IPS DF 4.7 (cell line): ENCODE measurements around the gene BARX1.

Experiments
- DNase-seq: peaks from one replicate; pipeline ENCODE4 v3.0.0-alpha.2; 2013; ENCODE audit warnings: low spot score; ENCODE audit errors: extremely low read depth

Gene BARX1

DNA sequence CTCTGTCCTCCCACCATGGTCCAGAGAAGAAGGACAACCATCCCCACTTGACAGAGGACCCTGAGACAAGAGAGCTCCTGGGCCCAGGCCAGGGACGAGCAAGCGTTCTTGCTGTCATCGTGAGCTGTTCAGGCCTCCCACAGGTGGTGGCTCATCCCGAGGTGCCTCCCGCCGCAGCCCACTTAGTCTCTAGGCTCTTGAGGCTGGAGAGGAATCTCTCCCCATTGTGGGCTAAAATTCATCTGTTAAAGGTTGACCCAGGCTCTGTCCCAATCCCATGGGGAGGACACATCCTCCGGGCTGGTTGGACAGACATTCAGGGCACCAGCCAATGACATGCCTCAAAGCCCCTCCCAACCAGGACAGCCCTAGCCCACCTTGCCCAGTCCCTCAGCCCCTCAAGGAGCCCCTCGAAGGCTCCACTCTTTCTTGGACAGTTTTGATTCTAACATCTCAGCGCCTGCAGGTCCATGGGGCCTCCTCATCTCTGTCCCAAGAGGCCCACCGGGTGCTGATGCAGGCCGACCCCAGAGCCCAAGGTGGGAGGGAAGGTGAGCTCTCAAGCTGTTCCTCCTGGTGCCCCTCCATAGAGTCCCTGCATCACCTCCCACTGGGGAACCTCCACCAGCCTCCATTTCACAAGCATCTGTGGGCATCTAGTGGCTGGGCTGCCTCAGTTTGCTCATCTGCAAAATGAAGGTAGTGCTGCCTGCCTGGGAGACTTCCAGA is 52.9 kb downstream of the BARX1 start:
- no peak for DNase-seq
